Measurements from ENCODE around the gene SPATA4. TPM values are rescaled to one million over a fixed set of nuclear protein-coding genes. Genes with fewer than 3 reads are reported as not detected.

SPATA4 gene
- total and polyA plus RNA-seq, 2 of the 4 experiments (the other 2 are of a cell fraction) = under 0.01 to 0.09 TPM

DNA sequence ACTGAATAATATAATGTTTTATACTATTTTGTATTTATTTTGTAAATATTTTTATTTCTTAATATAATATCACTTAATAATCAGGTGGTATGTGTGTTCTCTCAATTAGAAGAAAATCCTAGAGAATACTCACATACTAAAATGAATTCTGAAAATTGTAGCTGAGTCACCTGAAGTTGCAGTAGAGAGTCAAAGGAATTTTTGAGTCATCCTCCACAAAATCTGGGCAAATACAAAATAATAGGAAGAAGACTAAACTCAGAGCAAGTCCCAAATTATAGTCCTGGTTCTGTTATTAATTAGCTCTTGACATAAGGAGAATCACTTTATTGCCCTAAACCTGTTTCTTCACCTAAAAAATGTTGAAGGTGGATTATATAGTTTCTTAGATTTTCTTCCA is 57.8 kb downstream of the SPATA4 start:
- Histone ChIP-seq H3K4me1 (ENCODE audit: control insufficient read depth, insufficient read depth, low read length) (no peaks in the 10 kb centered on the region), H4K5ac (ENCODE audit: low read depth, low read length) (no peak overlapping the region), H3K9ac (ENCODE audit: low read depth, low read length) (no peak overlapping the region), H3K27me3 (ENCODE audit: control insufficient read depth, insufficient read depth, low read length) (no peaks in the 10 kb centered on the region), H3K36me3 (ENCODE audit: control insufficient read depth, insufficient read depth, low read length) (no peaks in the 10 kb centered on the region), H3K9me1 (ENCODE audit: insufficient read depth, low read length) (no peaks in the 10 kb centered on the region), H2AK9ac (replicated peaks; ENCODE audit: low read depth, low read length, poor library complexity) (no peak overlapping the region), H3K14ac (replicated peaks; ENCODE audit: low read depth, low read length) (no peak overlapping the region), H3K4me3 (ENCODE audit: insufficient read depth, low read depth, low read length) (no peak overlapping the region), H2BK15ac (ENCODE audit: low read depth, low read length) (no peak overlapping the region), H3K79me1 (ENCODE audit: low read depth in 1 of 2, low read length in 2 of 2) (no peaks in the 10 kb centered on the region), H2BK5ac (ENCODE audit: low read depth, low read length, poor library complexity, severe bottlenecking) (no peak overlapping the region), H3K27ac (ENCODE audit: insufficient read depth, low read length) (no peak overlapping the region), H3K56ac (ENCODE audit: extremely low read depth, insufficient read depth, low read length) (no peak overlapping the region), H2AFZ (replicated peaks; ENCODE audit: low read length, poor library complexity) (no peak overlapping the region), H4K91ac (ENCODE audit: insufficient read depth, low read depth, low read length) (no peak overlapping the region), H4K20me1 (ENCODE audit: insufficient read depth, low read length) (no peaks in the 10 kb centered on the region), H3K4me2 (ENCODE audit: low read depth, low read length) (no peak overlapping the region), H2BK20ac (ENCODE audit: low read depth, low read length) (no peak overlapping the region), H3K4ac (ENCODE audit: low read depth, low read length) (no peak overlapping the region), H3K9me3 (ENCODE audit: control insufficient read depth, insufficient read depth, low read length) (no peaks in the 10 kb centered on the region), H2AK5ac (ENCODE audit: low read depth, low read length) (no peak overlapping the region), H4K8ac (ENCODE audit: low read depth in 2 of 2, low read length in 2 of 2) (no peak overlapping the region), H2BK120ac (ENCODE audit: low read depth, low read length) (no peak overlapping the region), H3K18ac (ENCODE audit: low read depth, low read length) (no peak overlapping the region), H3K23ac (ENCODE audit: low read depth, low read length) (no peak overlapping the region)
- BruUV-seq (replicated peaks) = no TSS peak
- no peak for TF ChIP-seq MAZ (IDR thresholded peaks at IDR 0.05; ENCODE audit: borderline replicate concordance, low read depth, low read length)
- peak; percentile 40; the same call in 1 of the 2 replicates for TF ChIP-seq NFE2L2 (IDR thresholded peaks at IDR 0.05; ENCODE audit: low read depth, low read length)
- TF ChIP-seq FOS (IDR thresholded peaks at IDR 0.05; ENCODE audit: low read depth, low read length) = peak; percentile 21; the same call in 1 of the 2 replicates
- ATAC-seq (ENCODE audit: low read depth) = peak; percentile 32; the same call in 1 of the 2 replicates
- ChIA-PET POLR2A (ENCODE audit: unreplicated experiment) (no interaction called here), CTCF (no interaction called here)
- in situ Hi-C loops (cut with MboI; ENCODE audit: low sequenced_read_pairs) (no loop called here), dilution Hi-C loops (cut with HindIII; ENCODE audit: low sequenced_read_pairs, unreplicated experiment) (no loop called here), intact Hi-C loops (cut with micrococcal nuclease) (no loop called here)
- DNase-seq = peak; percentile 60
